ENCODE results near the gene TCL1A.

TCL1A gene

DNA sequence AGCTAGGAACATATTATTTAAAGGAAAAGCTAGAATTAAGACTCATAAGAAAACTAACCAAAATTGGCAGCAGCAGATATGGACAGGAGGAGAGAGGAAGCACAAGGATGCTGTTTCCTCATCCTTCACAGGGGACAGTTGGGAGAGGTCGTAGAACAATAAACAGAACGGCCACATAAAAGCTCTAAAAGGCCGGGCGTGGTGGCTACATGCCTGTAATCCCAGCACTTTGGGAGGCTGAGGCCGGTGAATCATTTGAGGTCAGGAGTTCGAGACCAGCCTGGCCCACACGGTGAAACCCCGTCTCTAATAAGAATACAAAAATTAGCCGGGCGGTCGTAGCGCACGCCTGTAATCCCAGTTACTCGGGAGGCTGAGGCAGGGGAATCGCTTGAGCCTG, 17.2 kb downstream of the TCL1A start:
- FAIRE-seq (peak; percentile 74), DNase-seq (ENCODE audit: insufficient read length, low spot score) (no peak)
- TF ChIP-seq PAX5 (IDR thresholded peaks at IDR 0.05; ENCODE audit: insufficient read depth, low read length, severe bottlenecking) = no peak
- TF ChIP-seq POLR2A (IDR thresholded peaks at IDR 0.05; ENCODE audit: low read depth, low read length) = no peak
- TF ChIP-seq POU2F2 (IDR thresholded peaks at IDR 0.05; ENCODE audit: low read depth, low read length) = no peak
- TF ChIP-seq TAF1 (IDR thresholded peaks at IDR 0.05; ENCODE audit: low read depth, low read length) = no peak
- no peak for TF ChIP-seq POLR2AphosphoS5 (IDR thresholded peaks at IDR 0.05; ENCODE audit: low read depth, low read length)
- no peak for TF ChIP-seq SPI1 (IDR thresholded peaks at IDR 0.05; ENCODE audit: low read depth, low read length)

DNA sequence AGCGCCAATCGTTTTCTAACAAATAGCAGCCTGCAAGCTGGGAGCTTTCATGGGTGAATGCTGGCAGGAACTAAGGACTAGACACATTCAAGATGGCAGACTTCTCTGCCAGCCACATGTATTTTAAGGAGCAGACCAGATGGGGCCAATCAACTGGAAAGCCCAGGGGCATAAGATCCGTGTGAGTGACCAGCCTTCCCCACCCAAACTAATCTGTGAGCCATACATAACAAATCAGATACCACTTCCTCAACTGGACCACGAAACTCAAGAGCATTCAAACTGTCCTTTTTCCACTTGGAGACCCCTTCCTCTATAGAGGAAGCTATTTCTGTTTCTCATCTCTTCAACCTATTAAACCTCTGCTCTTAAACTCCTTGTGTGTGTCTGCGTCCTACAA, 18.0 kb downstream of the TCL1A start:
- TF ChIP-seq POLR2AphosphoS5 (IDR thresholded peaks at IDR 0.05; ENCODE audit: low read depth, low read length) (no peak), SPI1 (IDR thresholded peaks at IDR 0.05; ENCODE audit: low read depth, low read length) (peak; percentile 65)
- DNase-seq (ENCODE audit: insufficient read length, low spot score) = no peak
- peak; percentile 48 for FAIRE-seq

DNA sequence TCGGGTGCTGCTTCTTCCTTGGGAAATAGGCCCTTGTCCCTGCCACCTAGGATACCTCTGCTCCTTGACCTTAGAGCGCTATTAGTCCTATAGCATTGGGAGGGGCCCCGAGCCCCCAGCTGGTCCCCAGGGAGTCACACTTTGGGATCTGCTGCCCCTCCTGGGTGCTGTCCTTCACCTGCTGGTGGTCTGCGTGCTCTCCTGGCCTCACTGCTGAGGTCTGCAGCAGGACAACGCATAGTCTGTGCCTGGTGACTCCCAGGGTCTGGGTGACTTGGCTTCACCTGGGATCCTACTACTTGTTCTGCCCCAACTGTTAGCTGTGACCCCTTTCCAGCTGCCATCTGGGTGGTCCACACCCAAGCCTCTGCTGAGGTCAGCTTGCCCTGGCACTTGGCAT, 18.9 kb downstream of the TCL1A start:
- TF ChIP-seq SPI1 (IDR thresholded peaks at IDR 0.05; ENCODE audit: low read depth, low read length) (no peak), TAF1 (IDR thresholded peaks at IDR 0.05; ENCODE audit: low read depth, low read length) (no peak)
- DNase-seq (ENCODE audit: insufficient read length, low spot score) (no peak), FAIRE-seq (no peak)

DNA sequence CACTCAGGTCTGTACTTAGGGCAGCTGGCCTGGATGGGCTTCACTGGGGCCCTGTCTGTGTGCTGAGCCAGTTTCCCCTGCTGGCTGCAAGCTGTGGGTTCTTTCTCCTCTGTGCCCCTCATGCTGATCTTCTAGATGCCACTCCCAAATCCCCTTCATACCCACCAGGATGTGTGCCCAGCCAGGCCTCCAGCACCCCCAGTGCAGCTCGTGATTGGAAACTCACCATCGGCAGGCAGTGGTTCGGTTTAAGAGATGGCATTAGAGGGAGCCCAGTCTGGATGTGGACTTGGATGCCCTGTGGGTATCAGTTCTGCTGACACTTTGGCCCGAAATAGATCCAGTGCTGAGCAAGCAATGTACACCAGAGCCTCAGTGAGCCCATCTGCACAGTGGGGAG, 21.8 kb downstream of the TCL1A start:
- FAIRE-seq (peak; percentile 9), DNase-seq (ENCODE audit: insufficient read length, low spot score) (no peak)
- TF ChIP-seq POLR2AphosphoS5 (IDR thresholded peaks at IDR 0.05; ENCODE audit: low read depth, low read length) (no peak), POU2F2 (IDR thresholded peaks at IDR 0.05; ENCODE audit: low read depth, low read length) (no peak), PAX5 (IDR thresholded peaks at IDR 0.05; ENCODE audit: insufficient read depth, low read length, severe bottlenecking) (no peak), SPI1 (IDR thresholded peaks at IDR 0.05; ENCODE audit: low read depth, low read length) (no peak), TAF1 (IDR thresholded peaks at IDR 0.05; ENCODE audit: low read depth, low read length) (no peak), POLR2A (IDR thresholded peaks at IDR 0.05; ENCODE audit: low read depth, low read length) (no peak)

DNA sequence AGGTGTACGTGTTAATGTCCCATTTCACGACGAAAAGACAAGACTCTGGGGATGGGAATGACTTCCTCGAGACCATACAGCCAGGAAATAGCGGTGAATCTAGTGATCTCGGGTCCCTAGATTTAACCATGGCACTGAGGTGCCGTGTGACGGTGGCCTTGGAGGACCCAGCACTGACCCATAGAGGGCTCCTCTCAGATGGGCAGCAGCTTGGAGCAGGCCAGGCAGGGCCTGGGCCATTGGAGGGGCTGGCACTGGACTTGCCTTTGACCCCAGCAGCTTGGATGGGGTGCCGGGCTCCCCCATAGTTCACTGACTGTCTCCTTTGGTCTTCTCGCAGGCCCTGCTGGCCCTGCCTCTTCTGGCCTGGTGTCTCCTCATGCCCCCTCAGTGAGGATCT, 22.3 kb downstream of the TCL1A start:
- FAIRE-seq = no peak
- TF ChIP-seq PAX5 (IDR thresholded peaks at IDR 0.05; ENCODE audit: insufficient read depth, low read length, severe bottlenecking) (no peak), POLR2A (IDR thresholded peaks at IDR 0.05; ENCODE audit: low read depth, low read length) (no peak), TAF1 (IDR thresholded peaks at IDR 0.05; ENCODE audit: low read depth, low read length) (no peak), POU2F2 (IDR thresholded peaks at IDR 0.05; ENCODE audit: low read depth, low read length) (no peak), SPI1 (IDR thresholded peaks at IDR 0.05; ENCODE audit: low read depth, low read length) (no peak), POLR2AphosphoS5 (IDR thresholded peaks at IDR 0.05; ENCODE audit: low read depth, low read length) (no peak)
- no peak for DNase-seq (ENCODE audit: insufficient read length, low spot score)

DNA sequence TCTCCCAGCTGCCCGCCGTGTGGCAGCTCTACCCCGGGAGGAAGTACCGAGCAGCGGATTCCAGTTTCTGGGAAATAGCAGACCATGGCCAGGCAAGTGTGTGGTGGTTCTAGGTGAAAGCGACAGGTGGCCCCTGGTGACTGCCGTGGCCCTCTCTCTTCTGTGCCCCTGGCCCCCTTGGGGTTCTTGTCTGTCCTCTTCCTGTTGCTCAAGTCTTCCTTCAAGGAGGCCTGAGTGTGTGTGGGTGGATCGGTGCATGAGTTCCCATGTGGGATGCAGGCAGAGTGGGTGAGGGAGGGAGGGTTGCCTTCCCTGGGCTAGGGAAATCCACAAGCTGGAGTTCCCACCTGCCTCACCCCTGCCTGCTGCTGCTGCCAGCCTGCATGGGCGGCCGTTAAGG, 23.1 kb downstream of the TCL1A start:
- DNase-seq (ENCODE audit: insufficient read length, low spot score) = no peak
- no peak for TF ChIP-seq PAX5 (IDR thresholded peaks at IDR 0.05; ENCODE audit: insufficient read depth, low read length, severe bottlenecking)
- TF ChIP-seq POLR2AphosphoS5 (IDR thresholded peaks at IDR 0.05; ENCODE audit: low read depth, low read length) = no peak
- no peak for TF ChIP-seq POLR2A (IDR thresholded peaks at IDR 0.05; ENCODE audit: low read depth, low read length)
- no peak for TF ChIP-seq SPI1 (IDR thresholded peaks at IDR 0.05; ENCODE audit: low read depth, low read length)
- TF ChIP-seq TAF1 (IDR thresholded peaks at IDR 0.05; ENCODE audit: low read depth, low read length) = no peak
- no peak for TF ChIP-seq POU2F2 (IDR thresholded peaks at IDR 0.05; ENCODE audit: low read depth, low read length)
- no peak for FAIRE-seq

DNA sequence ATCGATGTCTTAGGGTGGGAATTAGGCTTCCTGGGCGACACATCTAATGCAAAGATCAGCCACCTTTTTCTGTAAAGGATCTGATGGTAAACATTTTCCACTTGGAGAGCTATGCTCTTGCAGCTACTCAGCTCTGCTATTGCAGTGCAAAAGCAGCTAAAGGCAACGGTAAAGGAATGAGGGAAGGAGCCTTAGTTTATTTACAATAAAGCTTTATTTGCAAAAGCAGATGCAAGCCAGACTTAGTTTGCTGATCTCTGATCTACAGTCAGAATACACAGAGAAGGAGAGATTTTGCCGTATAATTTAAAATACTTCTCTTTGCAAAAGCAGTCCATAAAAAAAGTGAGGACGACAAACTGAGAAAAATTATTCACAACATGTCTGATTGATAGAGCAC, 24.5 kb downstream of the TCL1A start:
- TF ChIP-seq SPI1 (IDR thresholded peaks at IDR 0.05; ENCODE audit: low read depth, low read length) = no peak
- no peak for TF ChIP-seq POU2F2 (IDR thresholded peaks at IDR 0.05; ENCODE audit: low read depth, low read length)
- no peak for DNase-seq (ENCODE audit: insufficient read length, low spot score)
- no peak for FAIRE-seq

DNA sequence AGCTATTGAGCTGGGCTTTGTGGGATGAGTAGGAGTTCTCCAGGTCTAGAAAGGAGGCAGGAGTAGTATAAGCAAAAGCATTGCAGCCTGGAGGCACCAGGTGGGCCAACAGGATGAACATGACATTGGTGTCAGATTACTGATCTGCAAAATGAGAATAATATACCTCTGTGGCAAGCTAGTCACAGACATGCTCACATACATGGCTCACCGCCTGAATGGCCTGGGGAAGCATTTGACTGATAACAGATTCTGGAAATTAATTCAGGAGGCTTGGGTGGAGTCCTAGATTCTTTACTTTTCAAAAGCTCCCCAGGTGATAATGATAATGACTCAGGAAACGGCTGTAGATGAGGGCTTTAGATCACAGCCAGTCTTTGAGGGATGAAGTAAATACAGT, 27.0 kb downstream of the TCL1A start:
- FAIRE-seq (no peak), DNase-seq (ENCODE audit: insufficient read length, low spot score) (no peak)

DNA sequence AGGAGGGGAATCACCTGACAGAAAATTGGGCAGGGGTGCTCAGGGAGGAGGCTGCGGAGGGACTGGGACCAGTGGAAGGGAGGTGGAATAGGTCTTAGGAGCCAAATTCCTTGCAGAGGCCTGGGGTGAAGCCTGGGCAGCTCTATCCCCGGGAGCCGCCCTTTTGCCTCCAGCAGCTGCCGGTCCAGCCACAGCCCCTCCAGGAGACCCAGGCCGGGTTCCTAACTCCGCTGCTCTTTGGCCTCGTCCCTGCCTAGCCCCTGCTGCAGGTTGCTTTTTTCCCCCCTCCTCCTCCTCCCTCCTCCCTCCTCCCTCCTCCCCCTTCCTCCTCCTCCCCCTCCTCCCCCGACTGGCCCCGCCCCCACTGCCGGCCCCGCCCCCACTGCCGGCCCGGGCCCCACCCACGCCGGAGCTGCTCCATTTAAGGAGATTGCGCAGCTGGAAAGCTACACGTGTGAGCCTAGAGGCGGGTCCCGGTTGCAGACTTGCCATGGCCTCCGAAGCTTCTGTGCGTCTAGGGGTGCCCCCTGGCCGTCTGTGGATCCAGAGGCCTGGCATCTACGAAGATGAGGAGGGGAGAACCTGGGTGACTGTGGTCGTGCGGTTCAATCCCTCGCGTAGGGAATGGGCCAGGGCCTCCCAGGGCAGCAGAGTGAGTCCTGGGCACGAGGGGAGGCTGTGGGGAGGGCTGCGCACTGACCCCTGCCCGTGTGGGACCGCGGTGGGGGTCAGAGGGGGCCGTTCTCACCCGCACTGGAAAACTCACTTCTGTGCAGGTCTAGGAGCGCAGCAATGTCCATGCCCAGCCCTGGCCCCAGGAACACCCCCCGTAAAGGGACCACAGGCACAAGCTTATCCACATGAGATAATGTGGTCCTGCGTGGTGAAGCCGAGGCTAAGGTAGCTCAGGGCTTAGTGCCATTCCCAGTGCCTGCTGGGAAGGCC, 27.7 kb downstream of the TCL1A start, which contains the start of gene TCL1B:
TCL1B (plus strand) TSS at position 449 of the 945 bp plus-strand sequence; CDS start at position 491, 42 bp downstream.
- no peak for TF ChIP-seq POLR2A (IDR thresholded peaks at IDR 0.05; ENCODE audit: low read depth, low read length)
- TF ChIP-seq POU2F2 (IDR thresholded peaks at IDR 0.05; ENCODE audit: low read depth, low read length) = no peak
- TF ChIP-seq SPI1 (IDR thresholded peaks at IDR 0.05; ENCODE audit: low read depth, low read length) = no peak
- no peak for TF ChIP-seq POLR2AphosphoS5 (IDR thresholded peaks at IDR 0.05; ENCODE audit: low read depth, low read length)
- no peak for TF ChIP-seq TAF1 (IDR thresholded peaks at IDR 0.05; ENCODE audit: low read depth, low read length)
- DNase-seq (ENCODE audit: insufficient read length, low spot score) (no peak), FAIRE-seq (no peak)

More for the DNA sequence above, 27.0 kb downstream of the TCL1A start:
- no peak for TF ChIP-seq TAF1 (IDR thresholded peaks at IDR 0.05; ENCODE audit: low read depth, low read length)
- TF ChIP-seq SPI1 (IDR thresholded peaks at IDR 0.05; ENCODE audit: low read depth, low read length) = no peak
- TF ChIP-seq POU2F2 (IDR thresholded peaks at IDR 0.05; ENCODE audit: low read depth, low read length) = no peak
- TF ChIP-seq POLR2AphosphoS5 (IDR thresholded peaks at IDR 0.05; ENCODE audit: low read depth, low read length) = no peak
- TF ChIP-seq PAX5 (IDR thresholded peaks at IDR 0.05; ENCODE audit: insufficient read depth, low read length, severe bottlenecking) = no peak
- TF ChIP-seq POLR2A (IDR thresholded peaks at IDR 0.05; ENCODE audit: low read depth, low read length) = no peak

DNA sequence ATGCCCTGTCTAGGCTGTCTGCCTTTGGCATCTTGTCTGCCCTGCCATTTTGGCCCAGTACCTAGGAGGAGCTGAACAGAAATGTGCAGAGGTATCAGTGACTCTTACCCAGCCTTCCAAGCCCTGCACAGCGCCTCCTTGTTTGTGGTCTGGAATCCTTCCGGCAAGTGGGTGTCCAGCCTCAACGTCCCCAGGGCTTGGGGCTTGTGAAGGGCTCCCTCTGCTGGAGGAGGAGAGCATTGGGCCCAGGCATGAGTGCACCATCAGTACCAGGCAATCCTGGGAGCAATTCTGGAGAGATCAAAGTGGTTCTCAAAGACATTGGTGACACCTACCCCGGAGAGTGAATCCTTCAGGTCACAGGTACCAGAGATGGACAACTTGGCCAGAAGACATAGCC, 30.1 kb downstream of the TCL1A start:
- TF ChIP-seq POLR2AphosphoS5 (IDR thresholded peaks at IDR 0.05; ENCODE audit: low read depth, low read length) (no peak), SPI1 (IDR thresholded peaks at IDR 0.05; ENCODE audit: low read depth, low read length) (no peak), TAF1 (IDR thresholded peaks at IDR 0.05; ENCODE audit: low read depth, low read length) (no peak), POLR2A (IDR thresholded peaks at IDR 0.05; ENCODE audit: low read depth, low read length) (no peak), PAX5 (IDR thresholded peaks at IDR 0.05; ENCODE audit: insufficient read depth, low read length, severe bottlenecking) (no peak), POU2F2 (IDR thresholded peaks at IDR 0.05; ENCODE audit: low read depth, low read length) (no peak)
- FAIRE-seq (peak; percentile 76), DNase-seq (ENCODE audit: insufficient read length, low spot score) (peak; percentile 42)

All from GM12891 (cell line).